Keratinocyte (primary cell): ENCODE results near the gene NRF1. TPM values are rescaled to one million over a fixed set of nuclear protein-coding genes. Genes with fewer than 3 reads are reported as not detected.

Experiments
- DNase-seq: peaks from one replicate; pipeline ENCODE4 v3.0.0-alpha.2; 2011; ENCODE audit warnings: low read depth, missing footprints, low spot score
- FAIRE-seq: peaks from 2 replicates; lab custom pipeline; 2011; peaks lifted over from hg19 to GRCh38; lab: Jason Lieb, UNC
- H2AFZ ChIP-seq: 2 replicates; pipeline ENCODE4 v1.6.0; 2012; ENCODE audit warnings: low read length, control low read depth, inconsistent platforms; ENCODE audit not compliant: control insufficient read depth
- H3K27ac ChIP-seq: 2 replicates; pipeline ENCODE4 v1.5.1; 2011; ENCODE audit warnings: low read length; ENCODE audit not compliant: control insufficient read depth, insufficient read depth
- H3K27me3 ChIP-seq: 3 replicates; pipeline ENCODE4 v1.6.0; 2011; ENCODE audit warnings: low read length; ENCODE audit not compliant: control insufficient read depth, insufficient read depth; ENCODE audit errors: extremely low read depth
- H3K36me3 ChIP-seq, 2 experiments: 2 replicates in 1 of 2; 3 replicates in 1 of 2; pipeline ENCODE4 v1.5.1; 2011; ENCODE audit warnings: low read length in 2 of 2, mild to moderate bottlenecking in 1 of 2; ENCODE audit not compliant: control insufficient read depth in 2 of 2, insufficient read depth in 2 of 2; ENCODE audit errors: extremely low read depth in 1 of 2
- H3K4me1 ChIP-seq: 3 replicates; pipeline ENCODE4 v1.5.1; 2011; ENCODE audit warnings: low read length; ENCODE audit not compliant: control insufficient read depth, insufficient read depth; ENCODE audit errors: extremely low read depth
- H3K4me2 ChIP-seq: 3 replicates; pipeline ENCODE4 v1.6.0; 2011; ENCODE audit warnings: low read depth, low read length; ENCODE audit not compliant: control insufficient read depth, insufficient read depth; ENCODE audit errors: extremely low read depth
- H3K4me3 ChIP-seq, 3 experiments: fragments of 200-600 bp in 1 of 3; sonication (generic) in 1 of 3; 2 replicates in 2 of 3; 3 replicates in 1 of 3; pipeline ENCODE4 v1.5.1; 2011 to 2016; ENCODE audit warnings: low read length in 3 of 3, mild to moderate bottlenecking in 3 of 3, control low read depth in 2 of 3, inconsistent platforms in 1 of 3, low read depth in 1 of 3, mixed read lengths in 1 of 3, mixed run types in 1 of 3, moderate library complexity in 1 of 3; ENCODE audit not compliant: control insufficient read depth in 2 of 3, insufficient read depth in 2 of 3; ENCODE audit errors: extremely low read depth in 1 of 3
- H3K79me2 ChIP-seq: 2 replicates; pipeline ENCODE4 v1.6.0; 2012; ENCODE audit warnings: low read length; ENCODE audit not compliant: control insufficient read depth, insufficient read depth
- H3K9ac ChIP-seq: 3 replicates; pipeline ENCODE4 v1.6.0; 2011; ENCODE audit warnings: low read length; ENCODE audit not compliant: control insufficient read depth, insufficient read depth; ENCODE audit errors: extremely low read depth
- H3K9me1 ChIP-seq: 3 replicates; pipeline ENCODE4 v1.6.0; 2011; ENCODE audit warnings: low read length; ENCODE audit not compliant: control insufficient read depth, insufficient read depth; ENCODE audit errors: extremely low read depth
- H3K9me3 ChIP-seq: 2 replicates; pipeline ENCODE4 v1.5.1; 2012; ENCODE audit warnings: low read depth, low read length; ENCODE audit not compliant: control insufficient read depth
- H4K20me1 ChIP-seq: 3 replicates; pipeline ENCODE4 v1.6.0; 2011; ENCODE audit warnings: low read length; ENCODE audit not compliant: control insufficient read depth, insufficient read depth; ENCODE audit errors: extremely low read depth
- EZH2 ChIP-seq: IDR thresholded peaks from one replicate; pipeline ENCODE4 v1.6.1; 2012; ENCODE audit warnings: inconsistent platforms, mild to moderate bottlenecking, low read length, moderate library complexity
- dilution Hi-C: fragments of 300-500 bp; cut with MboI; formaldehyde crosslinking; loops from one replicate; pipeline ENCODE4 v1.7.0; 2020; ENCODE audit warnings: low sequenced_read_pairs; ENCODE audit not compliant: extremely low pct_ligation_motif_present
- polyA plus RNA-seq, 5 experiments: library from polyadenylated mRNA; depleted of rRNA in 3 of 5; stranded (reverse) in 3 of 5; stranded (forward) in 1 of 5; unstranded in 1 of 5; fragments of >200 nt; gene quantifications; 1 replicate in 1 of 5; 2 replicates in 3 of 5; 3 replicates in 1 of 5; pipeline versions ENCODE4 v1.2.1 to v1.2.3, GENCODE V29; 2011 to 2012; ENCODE audit warnings: missing spikeins in 2 of 5, low read depth in 1 of 5, low replicate concordance in 1 of 5
- TF ChIP-seq, protein P1 (sequence below), 3 experiments: IDR thresholded peaks in 1 of 3; conservative IDR thresholded peaks in 1 of 3; optimal IDR thresholded peaks in 1 of 3; 2 replicates in 2 of 3; 3 replicates in 1 of 3; pipeline versions ENCODE3 to v1.5.1; 2011; ENCODE audit warnings: low read length in 3 of 3, mild to moderate bottlenecking in 3 of 3, moderate library complexity in 2 of 3, control low read depth in 1 of 3, inconsistent platforms in 1 of 3; ENCODE audit not compliant: insufficient read depth in 2 of 3; ENCODE audit errors: extremely low read depth in 1 of 3

The NRF1 gene
- polyA plus RNA-seq, 1 donor (not counting 4 experiments of a cell fraction or from before 2014, with no cell fraction given), result 12.6 TPM

DNA sequence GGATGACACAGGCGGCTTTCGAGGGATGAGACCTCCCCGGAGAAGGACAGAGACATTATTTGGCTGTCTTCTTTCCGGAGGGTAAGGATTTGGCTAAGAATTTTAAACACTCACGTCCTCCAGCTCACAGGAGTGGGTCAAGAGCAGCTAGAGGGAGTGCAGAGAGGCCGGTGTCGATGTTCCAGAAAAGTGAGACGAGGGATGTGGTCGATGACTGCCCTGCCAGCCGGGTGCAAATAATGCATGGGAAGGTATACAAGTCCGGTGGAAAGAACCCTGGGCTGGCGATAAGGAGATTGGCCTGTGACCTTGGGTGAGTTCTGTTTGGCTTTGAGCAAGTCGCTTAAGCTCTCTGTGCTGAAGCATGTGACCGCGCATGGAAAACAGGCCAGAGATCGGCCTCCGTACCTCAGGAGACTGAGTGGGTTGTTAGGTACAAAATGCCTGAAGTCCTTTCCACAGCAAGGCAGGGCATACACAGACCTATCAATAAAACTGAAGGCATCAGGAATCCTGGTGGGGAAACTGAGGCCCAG is 192.1 kb downstream of the NRF1 start:
- dilution Hi-C loops, result no loop called here
- no peak for FAIRE-seq
- no peaks in the 10 kb centered on the region for H3K9me1 ChIP-seq
- TF ChIP-seq EZH2, result no peak
- TF ChIP-seq, protein P1, sequence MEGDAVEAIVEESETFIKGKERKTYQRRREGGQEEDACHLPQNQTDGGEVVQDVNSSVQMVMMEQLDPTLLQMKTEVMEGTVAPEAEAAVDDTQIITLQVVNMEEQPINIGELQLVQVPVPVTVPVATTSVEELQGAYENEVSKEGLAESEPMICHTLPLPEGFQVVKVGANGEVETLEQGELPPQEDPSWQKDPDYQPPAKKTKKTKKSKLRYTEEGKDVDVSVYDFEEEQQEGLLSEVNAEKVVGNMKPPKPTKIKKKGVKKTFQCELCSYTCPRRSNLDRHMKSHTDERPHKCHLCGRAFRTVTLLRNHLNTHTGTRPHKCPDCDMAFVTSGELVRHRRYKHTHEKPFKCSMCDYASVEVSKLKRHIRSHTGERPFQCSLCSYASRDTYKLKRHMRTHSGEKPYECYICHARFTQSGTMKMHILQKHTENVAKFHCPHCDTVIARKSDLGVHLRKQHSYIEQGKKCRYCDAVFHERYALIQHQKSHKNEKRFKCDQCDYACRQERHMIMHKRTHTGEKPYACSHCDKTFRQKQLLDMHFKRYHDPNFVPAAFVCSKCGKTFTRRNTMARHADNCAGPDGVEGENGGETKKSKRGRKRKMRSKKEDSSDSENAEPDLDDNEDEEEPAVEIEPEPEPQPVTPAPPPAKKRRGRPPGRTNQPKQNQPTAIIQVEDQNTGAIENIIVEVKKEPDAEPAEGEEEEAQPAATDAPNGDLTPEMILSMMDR (optimal IDR thresholded peaks at IDR 0.05 in 1 of 3, IDR thresholded peaks at IDR 0.05 in 1 of 3, conservative IDR thresholded peaks at IDR 0.05 in 1 of 3; ENCODE audit: extremely low read depth in 1 of 3, insufficient read depth in 2 of 3, low read length in 3 of 3), result no peak
- H3K9me3 ChIP-seq, result no peaks in the 10 kb centered on the region
- no peak overlapping the region for H3K27ac ChIP-seq
- H3K4me1 ChIP-seq, result no peaks in the 10 kb centered on the region
- no peaks in the 10 kb centered on the region for H4K20me1 ChIP-seq
- no peak overlapping the region for H3K9ac ChIP-seq
- H3K4me3 ChIP-seq, result no peak overlapping the region
- no peak for DNase-seq
- no peaks in the 10 kb centered on the region for H3K36me3 ChIP-seq
- no peaks in the 10 kb centered on the region for H3K79me2 ChIP-seq
- H3K27me3 ChIP-seq, result no peaks in the 10 kb centered on the region
- H2AFZ ChIP-seq, result no peak overlapping the region
- no peak overlapping the region for H3K4me2 ChIP-seq

DNA sequence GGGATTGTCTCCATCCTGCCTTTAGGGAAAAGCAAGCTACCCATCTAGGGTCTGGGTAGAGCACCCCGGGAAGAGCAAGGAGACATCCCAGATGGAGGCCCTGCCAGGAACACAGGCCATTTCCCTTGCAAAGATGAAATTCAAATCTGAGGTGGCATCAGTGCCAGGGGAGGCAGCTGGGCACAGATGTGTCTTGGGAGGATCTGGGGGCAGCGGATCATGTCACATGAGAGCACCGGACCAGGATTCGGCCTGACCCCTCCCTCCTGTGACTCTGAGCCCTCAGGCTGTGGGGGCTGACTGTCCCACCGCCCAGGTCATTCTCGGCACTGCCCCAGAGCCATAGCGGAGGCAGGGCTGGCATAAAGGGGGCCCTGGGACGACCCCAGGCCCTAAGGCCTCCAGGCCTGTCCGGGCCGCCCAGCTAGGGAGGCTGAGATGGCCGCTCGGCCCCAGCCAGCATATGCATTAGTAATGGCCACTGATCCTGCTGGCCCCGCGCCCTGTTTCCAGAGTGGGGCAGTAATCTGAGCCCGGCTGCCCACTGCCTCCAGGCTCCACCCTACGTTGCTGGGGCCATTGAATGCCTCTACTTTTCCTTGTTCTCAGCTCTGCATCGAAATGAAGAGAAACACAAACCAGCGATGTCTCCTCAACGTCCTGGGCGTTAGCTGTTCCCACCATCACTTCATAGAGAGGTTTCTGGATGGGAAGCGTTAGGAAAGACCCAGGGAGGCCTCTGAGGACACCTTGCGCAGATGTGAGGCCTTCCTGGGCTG is 192.8 kb downstream of the NRF1 start:
- Histone ChIP-seq H3K9me3 (no peaks in the 10 kb centered on the region), H3K4me1 (no peaks in the 10 kb centered on the region), H3K9ac (no peak overlapping the region), H3K4me3 (no peak overlapping the region), H3K9me1 (no peaks in the 10 kb centered on the region), H3K4me2 (no peak overlapping the region), H3K27me3 (no peaks in the 10 kb centered on the region), H3K36me3 (no peaks in the 10 kb centered on the region), H2AFZ (no peak overlapping the region), H3K79me2 (no peaks in the 10 kb centered on the region), H4K20me1 (no peaks in the 10 kb centered on the region), H3K27ac (no peak overlapping the region)
- FAIRE-seq, result no peak
- TF ChIP-seq EZH2, result no peak
- TF ChIP-seq, protein P1 (optimal IDR thresholded peaks at IDR 0.05 in 1 of 3, IDR thresholded peaks at IDR 0.05 in 1 of 3, conservative IDR thresholded peaks at IDR 0.05 in 1 of 3; ENCODE audit: extremely low read depth in 1 of 3, insufficient read depth in 2 of 3, low read length in 3 of 3), result no peak
- dilution Hi-C loops, result no loop called here
- DNase-seq, result no peak
